Activated CD8-positive, alpha-beta T cell treated with anti-CD3 and anti-CD28 coated beads for 36 hours (primary cell): ENCODE data around the gene GLI1. TPM values are rescaled to one million over a fixed set of nuclear protein-coding genes. Genes with fewer than 3 reads are reported as not detected.
"Not testable (repeated sequence)": the region's sequence is repeated elsewhere in the genome, so short reads cannot be mapped to it uniquely, and the experiment has no call there.

Experiments used
- ATAC-seq: fragments of 200-7000 bp; cut with Tn5 transposase; one replicate; pipeline ENCODE4 v1.10.0; 2021; ENCODE audit warnings: mild to moderate bottlenecking, moderate library complexity
- CTCF ChIA-PET: fragments of 350-600 bp; sonication (Branson Sonifier 250); formaldehyde crosslinking; loops from one replicate; lab custom pipeline; 2021; ENCODE audit warnings: antibody characterized with exemption; lab: Charles Lee
- POLR2A ChIA-PET: fragments of 350-600 bp; sonication (Branson Sonifier 250); formaldehyde crosslinking; loops from one replicate; lab custom pipeline; 2021; ENCODE audit warnings: antibody characterized with exemption; lab: Charles Lee
- DNase-seq: peaks from one replicate; pipeline ENCODE4 v3.0.0-alpha.2; 2020
- H3K27ac Mint-ChIP-seq: one replicate; pipeline ENCODE4 v1.8.0; 2021; ENCODE audit warnings: mild to moderate bottlenecking, mixed read lengths
- H3K27me3 Mint-ChIP-seq: one replicate; pipeline ENCODE4 v1.8.0; 2021; ENCODE audit warnings: mixed read lengths
- H3K36me3 Mint-ChIP-seq: one replicate; pipeline ENCODE4 v1.8.0; 2021; ENCODE audit warnings: low read depth, mixed read lengths
- H3K4me1 Mint-ChIP-seq: one replicate; pipeline ENCODE4 v1.8.0; 2021; ENCODE audit warnings: low read depth, mixed read lengths
- H3K4me3 Mint-ChIP-seq: one replicate; pipeline ENCODE4 v1.8.0; 2021; ENCODE audit warnings: mild to moderate bottlenecking, moderate library complexity, mixed read lengths
- H3K9me3 Mint-ChIP-seq: one replicate; pipeline ENCODE4 v1.8.0; 2021; ENCODE audit warnings: mixed read lengths
- intact Hi-C: fragments of 100-400 bp; cut with micrococcal nuclease; formaldehyde crosslinking; loops from one replicate; pipeline ENCODE4 v1.10.0; 2022
- total RNA-seq, 2 experiments: library from RNA; stranded (reverse); gene quantifications; one replicate each; pipeline ENCODE4 v1.2.3, GENCODE V29; 2021
- TF ChIP-seq, protein P1 (sequence below): fragments of 200-600 bp; IDR thresholded peaks from one replicate; pipeline ENCODE4 v1.8.0; 2022; ENCODE audit warnings: antibody characterized with exemption, mild to moderate bottlenecking

Gene GLI1
- total RNA-seq, 2 experiments from 2014 or later = 0.20 to 0.83 TPM

DNA sequence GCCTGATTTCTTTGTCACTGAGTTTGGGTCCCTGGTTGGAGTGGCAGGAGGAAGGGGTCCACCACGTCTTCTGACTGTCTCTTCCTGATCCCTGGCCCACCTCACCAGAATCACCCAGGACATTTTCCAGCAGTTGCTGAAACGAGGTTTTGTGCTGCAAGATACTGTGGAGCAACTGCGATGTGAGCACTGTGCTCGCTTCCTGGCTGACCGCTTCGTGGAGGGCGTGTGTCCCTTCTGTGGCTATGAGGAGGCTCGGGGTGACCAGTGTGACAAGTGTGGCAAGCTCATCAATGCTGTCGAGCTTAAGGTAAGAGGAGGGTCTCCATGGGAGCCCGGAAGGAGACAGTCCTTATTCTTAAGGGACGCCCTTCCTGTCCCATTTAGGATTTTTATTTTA lies 40.6 kb downstream of the GLI1 start:
- POLR2A ChIA-PET = interaction anchor here (1.4 kb wide), 1 partner anchor 10 kb away, joined by 5 read pairs; no protein-coding TSS in a partner anchor
- H3K4me1 Mint-ChIP-seq = peaks cover 5% of the 10 kb centered on the region
- TF ChIP-seq, protein P1, sequence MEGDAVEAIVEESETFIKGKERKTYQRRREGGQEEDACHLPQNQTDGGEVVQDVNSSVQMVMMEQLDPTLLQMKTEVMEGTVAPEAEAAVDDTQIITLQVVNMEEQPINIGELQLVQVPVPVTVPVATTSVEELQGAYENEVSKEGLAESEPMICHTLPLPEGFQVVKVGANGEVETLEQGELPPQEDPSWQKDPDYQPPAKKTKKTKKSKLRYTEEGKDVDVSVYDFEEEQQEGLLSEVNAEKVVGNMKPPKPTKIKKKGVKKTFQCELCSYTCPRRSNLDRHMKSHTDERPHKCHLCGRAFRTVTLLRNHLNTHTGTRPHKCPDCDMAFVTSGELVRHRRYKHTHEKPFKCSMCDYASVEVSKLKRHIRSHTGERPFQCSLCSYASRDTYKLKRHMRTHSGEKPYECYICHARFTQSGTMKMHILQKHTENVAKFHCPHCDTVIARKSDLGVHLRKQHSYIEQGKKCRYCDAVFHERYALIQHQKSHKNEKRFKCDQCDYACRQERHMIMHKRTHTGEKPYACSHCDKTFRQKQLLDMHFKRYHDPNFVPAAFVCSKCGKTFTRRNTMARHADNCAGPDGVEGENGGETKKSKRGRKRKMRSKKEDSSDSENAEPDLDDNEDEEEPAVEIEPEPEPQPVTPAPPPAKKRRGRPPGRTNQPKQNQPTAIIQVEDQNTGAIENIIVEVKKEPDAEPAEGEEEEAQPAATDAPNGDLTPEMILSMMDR = no peak
- peaks cover 74% of the 10 kb centered on the region for H3K36me3 Mint-ChIP-seq
- CTCF ChIA-PET = no interaction called here
- H3K27me3 Mint-ChIP-seq = no peaks in the 10 kb centered on the region
- no peak for ATAC-seq
- no peak for DNase-seq
- intact Hi-C loops = no loop called here
- H3K9me3 Mint-ChIP-seq = peaks cover 2% of the 10 kb centered on the region
- no peak overlapping the region for H3K4me3 Mint-ChIP-seq
- no peak overlapping the region for H3K27ac Mint-ChIP-seq

DNA sequence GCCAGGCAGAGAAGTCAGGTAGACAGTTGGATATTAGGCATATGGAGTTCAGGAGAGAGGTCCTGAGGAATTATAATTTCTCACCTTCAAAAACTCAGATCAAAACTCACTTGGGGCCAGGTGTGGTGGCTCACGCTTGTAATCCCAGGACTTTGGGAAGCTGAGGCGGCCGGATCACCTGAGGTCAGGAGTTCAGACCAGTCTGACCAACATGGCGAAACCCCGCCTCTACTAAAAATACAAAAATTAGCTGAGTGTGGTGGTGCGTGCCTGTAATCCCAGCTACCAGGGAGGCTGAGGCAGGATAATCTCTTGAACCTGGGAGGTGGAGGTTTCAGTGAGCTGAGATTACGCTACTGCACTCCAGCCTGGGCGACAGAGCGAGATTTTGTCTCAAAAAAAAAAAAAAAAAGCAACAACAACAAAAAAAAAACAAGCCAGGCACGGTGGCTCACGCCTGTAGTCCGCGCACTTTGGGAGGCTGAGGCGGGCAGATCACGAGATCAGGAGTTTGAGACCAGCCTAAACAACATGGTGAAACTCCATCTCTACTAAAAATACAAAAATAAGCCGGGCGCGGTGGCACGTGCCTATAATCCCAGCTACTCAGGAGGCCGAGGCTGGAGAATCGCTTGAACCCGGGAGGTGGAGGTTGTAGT lies 42.9 kb downstream of the GLI1 start:
- CTCF ChIA-PET = interaction anchor here (1.4 kb wide), 1 partner anchor 81 kb away, joined by 5 read pairs; no protein-coding TSS in a partner anchor
- ATAC-seq, DNase-seq, H3K9me3 Mint-ChIP-seq, H3K4me3 Mint-ChIP-seq, H3K4me1 Mint-ChIP-seq, intact Hi-C loops, H3K27me3 Mint-ChIP-seq: not testable (repeated sequence)
- peak overlapping the region; percentile 24 for H3K27ac Mint-ChIP-seq
- POLR2A ChIA-PET = interaction anchor here (0.9 to 3.4 kb wide), 3 partner anchors 12 to 44 kb away, joined by 3 to 26 read pairs (median 4); partner anchors contain the start of gene DCTN2
- peaks cover 66% of the 10 kb centered on the region for H3K36me3 Mint-ChIP-seq

DNA sequence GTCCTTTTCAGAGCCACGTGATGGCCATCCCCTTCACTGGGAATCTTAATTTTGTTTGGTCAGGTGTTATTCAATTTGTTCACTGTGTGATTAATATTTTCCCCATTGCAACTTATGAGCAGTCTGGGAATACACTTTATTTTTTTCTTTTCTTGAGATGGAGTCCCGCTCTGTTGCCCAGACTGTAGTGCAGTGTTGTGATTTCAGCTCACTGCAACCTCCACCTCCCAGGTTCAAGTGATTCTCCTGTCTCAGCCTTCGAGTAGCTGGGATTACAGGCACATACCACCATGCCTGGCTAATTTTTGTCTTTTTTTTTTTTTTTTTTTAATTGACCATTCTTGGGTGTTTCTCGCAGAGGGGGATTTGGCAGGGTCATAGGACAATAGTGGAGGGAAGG lies 47.0 kb downstream of the GLI1 start:
- H3K9me3 Mint-ChIP-seq, DNase-seq, ATAC-seq, H3K4me3 Mint-ChIP-seq, CTCF ChIA-PET, H3K27ac Mint-ChIP-seq, H3K4me1 Mint-ChIP-seq, intact Hi-C loops, H3K27me3 Mint-ChIP-seq: not testable (repeated sequence)
- peaks cover 48% of the 10 kb centered on the region for H3K36me3 Mint-ChIP-seq
- POLR2A ChIA-PET = interaction anchor here (1.0 to 1.1 kb wide), 2 partner anchors 9 to 19 kb away, joined by 4 to 5 read pairs; partner anchors contain the start of gene MARS1

DNA sequence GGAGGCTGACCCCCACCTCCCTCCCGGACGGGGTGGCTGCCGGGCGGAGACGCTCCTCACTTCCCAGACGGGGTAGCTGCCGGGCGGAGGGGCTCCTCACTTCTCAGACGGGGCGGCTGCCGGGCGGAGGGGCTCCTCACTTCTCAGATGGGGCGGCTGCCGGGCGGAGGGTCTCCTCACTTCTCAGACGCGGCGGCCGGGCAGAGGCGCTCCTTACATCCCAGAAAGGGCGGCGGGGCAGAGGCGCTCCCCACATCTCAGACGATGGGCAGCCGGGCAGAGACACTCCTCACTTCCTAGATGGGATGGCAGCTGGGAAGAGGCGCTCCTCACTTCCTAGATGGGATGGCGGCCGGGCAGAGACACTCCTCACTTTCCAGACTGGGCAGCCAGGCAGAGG lies 48.2 kb downstream of the GLI1 start:
- H3K4me1 Mint-ChIP-seq, CTCF ChIA-PET, H3K4me3 Mint-ChIP-seq, DNase-seq, ATAC-seq, H3K27me3 Mint-ChIP-seq, intact Hi-C loops, H3K9me3 Mint-ChIP-seq, POLR2A ChIA-PET, H3K27ac Mint-ChIP-seq: not testable (repeated sequence)
- H3K36me3 Mint-ChIP-seq = peaks cover 52% of the 10 kb centered on the region

DNA sequence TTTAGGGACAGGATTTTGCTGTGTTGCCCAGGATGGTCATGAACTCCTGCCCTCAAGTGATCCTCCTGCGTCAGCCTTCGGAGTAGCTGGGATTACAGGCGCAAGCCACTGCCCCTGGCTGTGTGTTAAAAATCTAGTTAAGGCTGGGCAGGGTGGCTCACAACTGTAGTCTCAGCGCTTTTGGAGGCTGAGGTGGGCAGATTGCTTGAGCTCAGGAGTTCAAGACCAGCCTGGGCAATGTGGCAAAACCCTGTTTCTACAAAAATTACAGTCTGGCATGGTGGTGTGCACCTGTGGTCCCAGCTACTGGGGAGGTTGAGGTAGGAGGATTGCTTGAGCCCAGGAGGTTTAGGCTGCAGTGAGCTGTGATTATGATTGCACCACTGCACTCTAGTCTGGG lies 51.6 kb downstream of the GLI1 start:
- H3K9me3 Mint-ChIP-seq = no peaks in the 10 kb centered on the region
- DNase-seq (no peak), ATAC-seq (no peak)
- no peak overlapping the region for H3K4me3 Mint-ChIP-seq
- peaks cover 7% of the 10 kb centered on the region for H3K4me1 Mint-ChIP-seq
- no peaks in the 10 kb centered on the region for H3K27me3 Mint-ChIP-seq
- TF ChIP-seq, protein P1 = no peak
- CTCF ChIA-PET = interaction anchor here (0.6 kb wide), 1 partner anchor 20 kb away, joined by 3 read pairs; no protein-coding TSS in a partner anchor
- intact Hi-C loops = no loop called here
- H3K27ac Mint-ChIP-seq = no peak overlapping the region
- H3K36me3 Mint-ChIP-seq = peaks cover 57% of the 10 kb centered on the region
- POLR2A ChIA-PET = interaction anchor here (1.0 to 1.4 kb wide), 2 partner anchors 35 to 39 kb away, joined by 3 to 4 read pairs; no protein-coding TSS in a partner anchor

DNA sequence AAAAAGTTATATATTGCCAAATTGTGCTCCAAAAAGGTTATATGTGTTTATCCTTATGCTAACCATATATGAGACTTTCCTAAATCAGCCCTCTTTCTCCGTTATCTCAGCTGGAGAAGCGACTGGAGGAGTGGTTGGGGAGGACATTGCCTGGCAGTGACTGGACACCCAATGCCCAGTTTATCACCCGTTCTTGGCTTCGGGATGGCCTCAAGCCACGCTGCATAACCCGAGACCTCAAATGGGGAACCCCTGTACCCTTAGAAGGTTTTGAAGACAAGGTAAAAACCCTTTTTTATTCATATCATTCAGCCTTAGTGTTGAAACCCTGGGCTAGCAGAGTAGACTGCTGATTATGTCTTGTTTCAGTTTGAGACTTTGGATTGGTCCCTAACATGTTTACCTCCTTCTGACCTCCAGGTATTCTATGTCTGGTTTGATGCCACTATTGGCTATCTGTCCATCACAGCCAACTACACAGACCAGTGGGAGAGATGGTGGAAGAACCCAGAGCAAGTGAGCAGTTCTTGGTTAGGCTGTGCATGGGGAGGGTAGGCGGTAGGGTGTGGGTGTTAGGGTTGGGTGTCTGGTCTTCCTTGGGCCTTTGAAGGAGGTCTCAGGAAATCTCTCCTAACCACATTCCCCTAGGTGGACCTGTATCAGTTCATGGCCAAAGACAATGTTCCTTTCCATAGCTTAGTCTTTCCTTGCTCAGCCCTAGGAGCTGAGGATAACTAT lies 52.2 kb downstream of the GLI1 start:
- H3K36me3 Mint-ChIP-seq = peaks cover 60% of the 10 kb centered on the region
- intact Hi-C loops = no loop called here
- ATAC-seq = no peak
- CTCF ChIA-PET = interaction anchor here (0.6 kb wide), 1 partner anchor 20 kb away, joined by 3 read pairs; no protein-coding TSS in a partner anchor
- peak overlapping the region; percentile 57 for H3K27ac Mint-ChIP-seq
- TF ChIP-seq, protein P1 = no peak
- H3K4me1 Mint-ChIP-seq = peaks cover 7% of the 10 kb centered on the region
- POLR2A ChIA-PET = interaction anchor here (0.7 to 2.0 kb wide), 4 partner anchors 22 to 35 kb away, joined by 3 to 6 read pairs (median 4); partner anchors contain the start of genes ARHGAP9 and MARS1
- no peaks in the 10 kb centered on the region for H3K27me3 Mint-ChIP-seq
- no peaks in the 10 kb centered on the region for H3K9me3 Mint-ChIP-seq
- no peak for DNase-seq
- H3K4me3 Mint-ChIP-seq = no peak overlapping the region
